Anterior cingulate cortex (tissue), 58 donors: ENCODE data around the gene NEMF.
A peak's percentile ranks its signal among the peaks of the same experiment; 100 is the strongest.
"Not testable (repeated sequence)": the region's sequence is repeated elsewhere in the genome, so short reads cannot be mapped to it uniquely, and the experiment has no call there.

Source experiments
- DNase-seq, 58 donors: peaks; one replicate each; lab custom pipeline; 2025; lab: John Stamatoyannopoulos, UW

Gene NEMF

GRCh38 chr14:49879646-49880204 lies 27.1 kb upstream of the NEMF start:
- DNase-seq, result no peak

- no peak for DNase-seq
These were observed 24.1 kb upstream of the NEMF start for GRCh38 chr14:49876563-49877127.

GRCh38 chr14:49875640-49876198 lies 23.1 kb upstream of the NEMF start:
- no peak for DNase-seq

GRCh38 chr14:49873548-49873947 lies 21.0 kb upstream of the NEMF start:
- not testable (repeated sequence) for DNase-seq

- no peak for DNase-seq
These were observed 18.3 kb upstream of the NEMF start for GRCh38 chr14:49870908-49871307.

GRCh38 chr14:49868720-49869114 lies 16.1 kb upstream of the NEMF start:
- DNase-seq, result no peak

GRCh38 chr14:49867831-49868719 lies 15.5 kb upstream of the NEMF start:
- DNase-seq, result peak; percentile 16 to 97 (median 89)

- DNase-seq, result peak in 45 of 58 donors; percentile 1 to 77 (median 18)
These were observed 12.9 kb upstream of the NEMF start for GRCh38 chr14:49865431-49865859.

- peak in 3 of 58 donors; percentile 5 to 55 (median 26) for DNase-seq
These were observed 11.1 kb upstream of the NEMF start for GRCh38 chr14:49863487-49864281.

- peak in 56 of 58 donors; percentile 4 to 96 (median 74) for DNase-seq
These were observed 9.6 kb upstream of the NEMF start for GRCh38 chr14:49862089-49862673.

GRCh38 chr14:49861699-49862088 lies 9.1 kb upstream of the NEMF start:
- peak in 47 of 58 donors; percentile 7 to 84 (median 48) for DNase-seq

- DNase-seq, result no peak
These were observed 8.6 kb upstream of the NEMF start for GRCh38 chr14:49860988-49861698.

- DNase-seq, result no peak
These were observed 5.8 kb upstream of the NEMF start for GRCh38 chr14:49858383-49858782.

GRCh38 chr14:49857427-49858003 lies 4.9 kb upstream of the NEMF start:
- no peak for DNase-seq

- peak in 51 of 58 donors; percentile 5 to 67 (median 38) for DNase-seq
These were observed 1.2 kb upstream of the NEMF start for GRCh38 chr14:49853572-49854375.

GRCh38 chr14:49853158-49853477 lies 530 bp upstream of the NEMF start:
- no peak for DNase-seq

GRCh38 chr14:49851813-49852212 lies 775 bp downstream of the NEMF start:
- DNase-seq, result no peak

- DNase-seq, result no peak
These were observed 3.3 kb downstream of the NEMF start for GRCh38 chr14:49849213-49849847.
